OCI-M2 (cell line): Measurements from ENCODE around the gene MAPK12.

ENCODE experiments used
- DNase-seq: peaks from one replicate; lab custom pipeline; 2025; ENCODE audit not compliant: unreplicated experiment; lab: John Stamatoyannopoulos, UW

MAPK12 gene

GRCh38 chr22:50299785-50300619 is 38.5 kb upstream of the MAPK12 start:
- no peak for DNase-seq

GRCh38 chr22:50298937-50299784 is 37.7 kb upstream of the MAPK12 start:
- no peak for DNase-seq

GRCh38 chr22:50298266-50298637 is 36.8 kb upstream of the MAPK12 start:
- no peak for DNase-seq

GRCh38 chr22:50297510-50298265 is 36.2 kb upstream of the MAPK12 start:
- DNase-seq = no peak

- no peak for DNase-seq
Observed at GRCh38 chr22:50296658-50297490, 35.4 kb upstream of the MAPK12 start.

GRCh38 chr22:50294319-50294656 is 32.8 kb upstream of the MAPK12 start:
- no peak for DNase-seq

GRCh38 chr22:50293441-50294318 is 32.2 kb upstream of the MAPK12 start:
- no peak for DNase-seq

- no peak for DNase-seq
Observed at GRCh38 chr22:50292643-50293440, 31.4 kb upstream of the MAPK12 start.

GRCh38 chr22:50289942-50290630 is 28.6 kb upstream of the MAPK12 start:
- no peak for DNase-seq

GRCh38 chr22:50289151-50289941 is 27.9 kb upstream of the MAPK12 start:
- DNase-seq = no peak

- DNase-seq = no peak
Observed at GRCh38 chr22:50287731-50288130, 26.2 kb upstream of the MAPK12 start.

GRCh38 chr22:50286701-50287318 is 25.3 kb upstream of the MAPK12 start:
- no peak for DNase-seq

GRCh38 chr22:50286275-50286674 is 24.8 kb upstream of the MAPK12 start:
- DNase-seq = no peak

GRCh38 chr22:50285568-50286229 is 24.2 kb upstream of the MAPK12 start:
- DNase-seq = no peak

DNA sequence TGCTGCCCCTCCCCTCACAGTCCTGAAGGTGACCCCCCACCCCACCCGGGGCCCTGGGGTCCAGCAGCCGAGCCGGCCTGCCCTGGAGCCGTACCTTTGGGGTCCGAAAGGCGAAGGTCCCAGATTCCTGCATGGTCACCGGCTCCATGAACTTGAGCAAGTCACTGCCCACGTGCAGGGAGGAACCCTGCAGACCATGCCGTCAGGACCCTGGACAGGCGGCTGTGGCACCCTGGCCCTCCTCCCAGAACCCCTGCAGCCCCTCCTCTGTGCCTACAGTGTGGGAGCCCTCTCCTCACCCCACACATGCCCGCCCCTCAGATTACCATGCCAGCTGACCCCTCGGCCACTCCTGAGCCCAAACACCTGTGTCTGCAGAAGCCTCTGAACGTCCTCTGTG is 23.0 kb upstream of the MAPK12 start:
- DNase-seq = no peak

- no peak for DNase-seq
Observed at GRCh38 chr22:50283821-50284220, 22.3 kb upstream of the MAPK12 start.
